ENCODE measurements around the gene ZNF518A.

- TF ChIP-seq, protein P1, sequence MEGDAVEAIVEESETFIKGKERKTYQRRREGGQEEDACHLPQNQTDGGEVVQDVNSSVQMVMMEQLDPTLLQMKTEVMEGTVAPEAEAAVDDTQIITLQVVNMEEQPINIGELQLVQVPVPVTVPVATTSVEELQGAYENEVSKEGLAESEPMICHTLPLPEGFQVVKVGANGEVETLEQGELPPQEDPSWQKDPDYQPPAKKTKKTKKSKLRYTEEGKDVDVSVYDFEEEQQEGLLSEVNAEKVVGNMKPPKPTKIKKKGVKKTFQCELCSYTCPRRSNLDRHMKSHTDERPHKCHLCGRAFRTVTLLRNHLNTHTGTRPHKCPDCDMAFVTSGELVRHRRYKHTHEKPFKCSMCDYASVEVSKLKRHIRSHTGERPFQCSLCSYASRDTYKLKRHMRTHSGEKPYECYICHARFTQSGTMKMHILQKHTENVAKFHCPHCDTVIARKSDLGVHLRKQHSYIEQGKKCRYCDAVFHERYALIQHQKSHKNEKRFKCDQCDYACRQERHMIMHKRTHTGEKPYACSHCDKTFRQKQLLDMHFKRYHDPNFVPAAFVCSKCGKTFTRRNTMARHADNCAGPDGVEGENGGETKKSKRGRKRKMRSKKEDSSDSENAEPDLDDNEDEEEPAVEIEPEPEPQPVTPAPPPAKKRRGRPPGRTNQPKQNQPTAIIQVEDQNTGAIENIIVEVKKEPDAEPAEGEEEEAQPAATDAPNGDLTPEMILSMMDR (IDR thresholded peaks at IDR 0.05; ENCODE audit: low read depth, low read length, poor library complexity, severe bottlenecking), result no peak
- no peak for TF ChIP-seq EZH2phosphoT487 (IDR thresholded peaks at IDR 0.05; ENCODE audit: borderline replicate concordance, low read length)
Measured at GRCh38 chr10:96136810-96137209, 6.7 kb downstream of the ZNF518A start.
